GM10847 (cell line): ENCODE measurements around the gene ARVCF.

Experiments used
- POLR2A ChIP-seq: IDR thresholded peaks from 2 replicates; pipeline ENCODE4 v1.6.1; 2011; ENCODE audit not compliant: insufficient read length; ENCODE audit errors: extremely low read depth

ARVCF gene

GRCh38 chr22:20001082-20001638, 15.5 kb downstream of the ARVCF start:
- TF ChIP-seq POLR2A: no peak

- no peak for TF ChIP-seq POLR2A
These were observed 16.2 kb downstream of the ARVCF start for GRCh38 chr22:20000246-20001081.

GRCh38 chr22:19998991-19999820, 17.4 kb downstream of the ARVCF start:
- TF ChIP-seq POLR2A: no peak

- TF ChIP-seq POLR2A: no peak
These were observed 18.2 kb downstream of the ARVCF start for GRCh38 chr22:19998232-19998951.

GRCh38 chr22:19997561-19998231, 18.9 kb downstream of the ARVCF start:
- TF ChIP-seq POLR2A: no peak

GRCh38 chr22:19996694-19997384, 19.8 kb downstream of the ARVCF start:
- TF ChIP-seq POLR2A: no peak

- no peak for TF ChIP-seq POLR2A
These were observed 20.8 kb downstream of the ARVCF start for GRCh38 chr22:19995611-19996339.

GRCh38 chr22:19994851-19995610, 21.6 kb downstream of the ARVCF start:
- TF ChIP-seq POLR2A: no peak

- no peak for TF ChIP-seq POLR2A
These were observed 22.7 kb downstream of the ARVCF start for GRCh38 chr22:19993926-19994325.

- no peak for TF ChIP-seq POLR2A
These were observed 23.7 kb downstream of the ARVCF start for GRCh38 chr22:19992921-19993355.

GRCh38 chr22:19992481-19992911, 24.1 kb downstream of the ARVCF start:
- TF ChIP-seq POLR2A: no peak

- no peak for TF ChIP-seq POLR2A
These were observed 24.8 kb downstream of the ARVCF start for GRCh38 chr22:19991645-19992451.
